ENCODE results near the gene HACD4.
"Not testable (repeated sequence)": the region's sequence is repeated elsewhere in the genome, so short reads cannot be mapped to it uniquely, and the experiment has no call there.

Gene HACD4

DNA sequence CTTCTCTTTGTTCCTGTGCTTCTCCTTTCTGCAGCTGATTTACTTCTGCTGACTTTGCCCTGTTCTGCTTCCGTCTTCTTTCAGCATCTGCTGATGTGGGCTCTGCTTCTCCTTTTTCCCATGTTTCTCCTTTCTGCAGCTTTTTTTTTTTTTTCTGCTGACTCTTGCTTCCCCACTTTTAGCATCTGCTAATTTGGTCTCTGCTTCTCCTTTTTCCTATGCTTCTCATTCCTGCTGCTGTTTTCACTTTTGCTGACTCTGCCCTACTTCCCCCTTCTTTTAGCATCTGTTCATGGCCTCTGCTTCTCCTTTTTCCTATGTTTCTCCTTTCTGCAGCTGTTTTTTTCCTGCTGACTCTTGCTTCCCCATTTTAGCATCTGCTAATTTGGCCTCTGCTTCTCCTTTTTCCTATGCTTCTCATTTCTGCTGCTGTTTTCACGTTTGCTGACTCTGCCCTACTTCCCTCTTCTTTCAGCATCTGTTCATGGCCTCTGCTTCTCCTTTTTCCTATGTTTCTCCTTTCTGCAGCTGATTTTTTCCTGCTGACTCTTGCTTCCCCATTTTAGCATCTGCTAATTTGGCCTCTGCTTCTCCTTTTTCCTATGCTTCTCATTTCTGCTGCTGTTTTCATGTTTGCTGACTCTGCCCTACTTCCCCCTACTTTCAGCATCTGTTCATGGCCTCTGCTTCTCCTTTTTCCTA, 58.0 kb downstream of the HACD4 start:
- DNase-seq (ENCODE audit: low read depth): not testable (repeated sequence)

DNA sequence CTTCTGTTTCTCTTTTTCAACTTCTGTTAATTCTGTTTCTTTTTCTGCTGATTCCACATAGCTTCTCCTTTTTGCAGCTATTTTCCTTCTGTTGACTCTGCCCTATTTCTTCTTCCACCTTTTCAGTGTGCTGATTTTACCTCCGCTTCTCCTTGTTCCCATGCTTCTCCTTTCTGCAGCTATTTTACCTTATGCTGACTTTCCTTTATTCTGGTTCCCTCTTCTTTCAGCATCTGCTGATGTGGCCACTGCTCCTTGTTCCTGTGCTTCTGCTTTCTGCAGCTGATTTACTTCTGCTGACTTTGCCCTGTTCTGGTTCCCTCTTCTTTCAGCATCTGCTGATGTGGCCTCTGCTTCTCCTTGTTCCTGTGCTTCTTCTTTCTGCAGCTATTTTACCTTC, 58.8 kb downstream of the HACD4 start:
- no peak for DNase-seq (ENCODE audit: low read depth)

- no peak for DNase-seq (ENCODE audit: low read depth)
Measured at GRCh38 chr9:20962536-20963225, 68.8 kb downstream of the HACD4 start.

DNA sequence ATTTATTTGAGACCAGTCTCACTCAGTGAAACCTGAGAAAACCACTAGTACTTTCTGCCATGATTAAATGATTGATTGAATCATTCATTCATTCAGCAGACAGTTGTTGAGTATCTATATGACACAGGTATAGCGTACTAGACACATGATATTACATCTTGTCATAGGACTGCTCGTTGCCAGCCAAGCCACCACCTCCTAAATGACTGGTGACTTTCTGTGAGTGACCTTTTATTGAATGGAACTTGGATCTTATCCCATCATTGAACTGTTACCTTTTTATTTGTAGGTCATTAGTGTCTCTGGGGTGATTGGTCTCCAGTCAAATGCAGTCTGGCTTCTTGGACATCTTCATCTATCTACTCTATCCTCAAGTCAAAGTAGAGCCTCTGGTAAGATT, 80.7 kb downstream of the HACD4 start:
- no peak for DNase-seq (ENCODE audit: low read depth)

Measured in stimulated activated CD8-positive, alpha-beta memory T cell treated with anti-CD3 and anti-CD28 coated beads, Interleukin-12 subunit alpha, Interleukin-12 subunit beta, amount 100 ng/mL, for 4 hours (primary cell).